Measurements from ENCODE around the gene VCX3B.

Gene VCX3B

DNA sequence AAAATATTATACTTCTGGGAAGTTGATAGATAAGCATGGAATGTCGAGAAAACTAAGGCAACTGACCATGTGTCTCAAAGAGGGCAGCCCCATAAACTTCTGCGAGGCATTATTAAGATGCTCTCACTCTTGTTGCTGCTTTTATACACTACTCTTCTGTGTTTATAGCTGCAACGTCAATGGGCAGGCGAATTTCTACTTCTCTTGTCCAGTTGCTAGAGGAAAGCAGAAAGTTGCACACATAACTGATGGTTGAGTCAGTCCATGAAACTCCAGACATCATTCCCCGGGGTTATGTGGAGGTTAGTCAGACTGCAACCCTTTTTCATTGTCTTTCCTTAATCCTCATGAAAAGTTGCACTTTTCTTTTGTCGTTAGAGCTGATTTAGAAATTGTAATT is 39.8 kb downstream of the VCX3B start:
- TF ChIP-seq, protein P1, sequence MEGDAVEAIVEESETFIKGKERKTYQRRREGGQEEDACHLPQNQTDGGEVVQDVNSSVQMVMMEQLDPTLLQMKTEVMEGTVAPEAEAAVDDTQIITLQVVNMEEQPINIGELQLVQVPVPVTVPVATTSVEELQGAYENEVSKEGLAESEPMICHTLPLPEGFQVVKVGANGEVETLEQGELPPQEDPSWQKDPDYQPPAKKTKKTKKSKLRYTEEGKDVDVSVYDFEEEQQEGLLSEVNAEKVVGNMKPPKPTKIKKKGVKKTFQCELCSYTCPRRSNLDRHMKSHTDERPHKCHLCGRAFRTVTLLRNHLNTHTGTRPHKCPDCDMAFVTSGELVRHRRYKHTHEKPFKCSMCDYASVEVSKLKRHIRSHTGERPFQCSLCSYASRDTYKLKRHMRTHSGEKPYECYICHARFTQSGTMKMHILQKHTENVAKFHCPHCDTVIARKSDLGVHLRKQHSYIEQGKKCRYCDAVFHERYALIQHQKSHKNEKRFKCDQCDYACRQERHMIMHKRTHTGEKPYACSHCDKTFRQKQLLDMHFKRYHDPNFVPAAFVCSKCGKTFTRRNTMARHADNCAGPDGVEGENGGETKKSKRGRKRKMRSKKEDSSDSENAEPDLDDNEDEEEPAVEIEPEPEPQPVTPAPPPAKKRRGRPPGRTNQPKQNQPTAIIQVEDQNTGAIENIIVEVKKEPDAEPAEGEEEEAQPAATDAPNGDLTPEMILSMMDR (IDR thresholded peaks at IDR 0.05; ENCODE audit: insufficient read depth, low read depth, low read length, missing control alignments), result no peak
- no peak for DNase-seq (ENCODE audit: low read depth)
- H3K4me3 ChIP-seq (ENCODE audit: low read depth, low read length), result no peak overlapping the region

All from GM12865 (cell line).